ENCODE results near the gene PLD1. TPM values are rescaled to one million over a fixed set of nuclear protein-coding genes. Genes with fewer than 3 reads are reported as not detected.

PLD1 gene
- total and polyA plus RNA-seq, 2 of the 8 experiments (the other 6 are each of a cell fraction or from before 2014, with no cell fraction given) = 1.2 to 2.6 TPM

DNA sequence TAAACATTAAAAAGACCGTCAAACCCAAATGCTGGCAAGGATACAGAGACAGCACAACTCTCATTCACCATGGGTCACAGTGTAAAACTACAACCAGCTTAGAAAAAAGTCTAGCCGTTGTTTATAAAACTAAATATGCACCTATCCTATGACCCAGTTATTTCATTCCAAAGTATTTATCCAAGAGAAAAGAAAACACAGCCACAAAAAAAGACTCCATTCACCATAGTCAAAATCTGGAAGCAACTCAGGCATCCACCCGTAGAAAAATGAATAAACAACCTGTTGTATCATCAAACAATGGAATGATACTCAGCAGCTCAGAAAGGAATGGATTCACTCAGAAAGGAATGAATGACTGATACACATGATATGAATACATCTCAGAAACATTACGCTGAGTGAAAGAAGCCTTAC lies 28.6 kb downstream of the PLD1 start (continued):
- TF ChIP-seq HDAC6 (IDR thresholded peaks at IDR 0.05; ENCODE audit: low read depth, low read length) = no peak
- no peak for TF ChIP-seq MAX (IDR thresholded peaks at IDR 0.05)
- TF ChIP-seq CEBPB (IDR thresholded peaks at IDR 0.05; ENCODE audit: low read depth, low read length) = no peak
- no peak for TF ChIP-seq ASH2L (IDR thresholded peaks at IDR 0.05; ENCODE audit: low read length)

Measured in H1 (cell line).